H1 (cell line): ENCODE results near the gene KIF22. TPM values are rescaled to one million over a fixed set of nuclear protein-coding genes. Genes with fewer than 3 reads are reported as not detected.
A peak's percentile ranks its signal among the peaks of the same experiment; 100 is the strongest.

Experiments used
- CTCF ChIA-PET: fragments of 300-600 bp; sonication (Branson Sonifier 250); formaldehyde crosslinking; loops from one replicate; lab custom pipeline; 2021; ENCODE audit not compliant: partially characterized antibody; lab: Charles Lee
- POLR2A ChIA-PET: fragments of 300-600 bp; sonication (Branson Sonifier 250); formaldehyde crosslinking; loops from one replicate; lab custom pipeline; 2021; ENCODE audit warnings: inconsistent platforms; ENCODE audit not compliant: partially characterized antibody; lab: Charles Lee
- DNase-seq, 2 experiments: peaks; one replicate each; pipeline versions ENCODE4 v3.0.0 to v3.0.0-alpha.2; 2010 to 2022; ENCODE audit warnings: low spot score in 2 of 2, low read depth in 1 of 2, mixed read lengths in 1 of 2
- FAIRE-seq: peaks from 2 replicates; lab custom pipeline; 2011; peaks lifted over from hg19 to GRCh38; lab: Jason Lieb, UNC
- H2AFZ ChIP-seq: 2 replicates; pipeline ENCODE4 v1.8.1; 2012; ENCODE audit warnings: low read length, inconsistent platforms
- H2AK5ac ChIP-seq: 2 replicates; pipeline ENCODE4 v1.6.1; 2013; ENCODE audit warnings: low read depth, low read length
- H2BK120ac ChIP-seq: replicated peaks from 2 replicates; pipeline ENCODE3; 2013; ENCODE audit warnings: low read depth, low read length, inconsistent platforms
- H2BK12ac ChIP-seq: 2 replicates; pipeline ENCODE4 v1.6.1; 2013; ENCODE audit warnings: low read depth, low read length
- H2BK15ac ChIP-seq: 2 replicates; pipeline ENCODE4 v1.6.1; 2013; ENCODE audit warnings: low read length
- H2BK20ac ChIP-seq: 2 replicates; pipeline ENCODE4 v1.6.1; 2013; ENCODE audit warnings: low read length
- H2BK5ac ChIP-seq: 2 replicates; pipeline ENCODE4 v1.6.1; 2013; ENCODE audit warnings: low read depth, low read length
- H3K14ac ChIP-seq: 2 replicates; pipeline ENCODE4 v1.6.1; 2013; ENCODE audit warnings: inconsistent platforms; ENCODE audit not compliant: insufficient read length
- H3K18ac ChIP-seq: 2 replicates; pipeline ENCODE4 v1.6.1; 2013; ENCODE audit warnings: low read length; ENCODE audit errors: extremely low read depth
- H3K23ac ChIP-seq: 2 replicates; pipeline ENCODE4 v1.6.1; 2013; ENCODE audit warnings: inconsistent platforms; ENCODE audit not compliant: insufficient read length
- H3K23me2 ChIP-seq: 2 replicates; pipeline ENCODE4 v1.6.1; 2013; ENCODE audit warnings: low read depth, low read length
- H3K27ac ChIP-seq: 2 replicates; pipeline ENCODE4 v1.6.1; 2011; ENCODE audit warnings: low read depth, low read length, inconsistent platforms
- H3K27me3 ChIP-seq, 4 experiments: replicated peaks in 1 of 4; 1 replicate in 1 of 4; 2 replicates in 3 of 4; pipeline versions ENCODE4 v1.6.1 to v1.8.1; 2011 to 2013; ENCODE audit warnings: low read length in 3 of 4, mild to moderate bottlenecking in 3 of 4, inconsistent platforms in 2 of 4, mixed read lengths in 2 of 4, moderate library complexity in 1 of 4; ENCODE audit not compliant: control insufficient read depth in 3 of 4, insufficient read depth in 3 of 4; ENCODE audit errors: extremely low read depth in 1 of 4
- H3K36me3 ChIP-seq, 4 experiments: 2 replicates each; pipeline versions ENCODE4 v1.6.1 to v1.8.1; 2011 to 2013; ENCODE audit warnings: mild to moderate bottlenecking in 4 of 4, low read length in 3 of 4, moderate library complexity in 2 of 4, control low read depth in 1 of 4, inconsistent platforms in 1 of 4; ENCODE audit not compliant: insufficient read depth in 4 of 4, control insufficient read depth in 2 of 4
- H3K4ac ChIP-seq: replicated peaks from 2 replicates; pipeline ENCODE3; 2013; ENCODE audit warnings: low read length, low read depth, mixed read lengths, inconsistent platforms; ENCODE audit not compliant: insufficient read length
- H3K4me1 ChIP-seq, 4 experiments: replicated peaks in 1 of 4; 1 replicate in 1 of 4; 2 replicates in 3 of 4; pipeline versions ENCODE4 v1.6.1 to v1.8.1; 2011 to 2013; ENCODE audit warnings: low read length in 3 of 4, inconsistent platforms in 2 of 4, mixed read lengths in 1 of 4; ENCODE audit not compliant: insufficient read depth in 4 of 4, control insufficient read depth in 3 of 4
- H3K4me2 ChIP-seq, 2 experiments: 2 replicates each; pipeline versions ENCODE4 v1.6.1 to v1.8.1; 2011 to 2013; ENCODE audit warnings: low read depth in 2 of 2, low read length in 2 of 2, control low read depth in 1 of 2, inconsistent platforms in 1 of 2, mild to moderate bottlenecking in 1 of 2; ENCODE audit not compliant: insufficient read depth in 1 of 2
- H3K4me3 ChIP-seq, 4 experiments: fragments of 200-600, 300-600 bp in 1 of 4; sonication (generic), shearing (Covaris generic), sonication (Bioruptor Twin) in 1 of 4; 2 replicates each; pipeline versions ENCODE4 v1.5.1 to v1.8.1; 2011 to 2016; ENCODE audit warnings: low read length in 4 of 4, low read depth in 3 of 4, control low read depth in 2 of 4, inconsistent platforms in 2 of 4, mild to moderate bottlenecking in 2 of 4, mixed read lengths in 1 of 4, moderate library complexity in 1 of 4; ENCODE audit not compliant: insufficient read depth in 2 of 4; ENCODE audit errors: extremely low read depth in 1 of 4
- H3K56ac ChIP-seq: replicated peaks from 2 replicates; pipeline ENCODE3; 2013; ENCODE audit warnings: low read depth, mild to moderate bottlenecking, mixed read lengths, low read length, inconsistent platforms; ENCODE audit not compliant: insufficient read length
- H3K79me1 ChIP-seq: 2 replicates; pipeline ENCODE4 v1.6.1; 2013; ENCODE audit warnings: low read depth, low read length, control low read depth
- H3K79me2 ChIP-seq, 2 experiments: 2 replicates each; pipeline versions ENCODE4 v1.6.1 to v1.8.1; 2012 to 2013; ENCODE audit warnings: low read length in 2 of 2, mild to moderate bottlenecking in 2 of 2, inconsistent platforms in 1 of 2; ENCODE audit not compliant: insufficient read depth in 2 of 2, control insufficient read depth in 1 of 2
- H3K9ac ChIP-seq, 4 experiments: replicated peaks in 1 of 4; 1 replicate in 1 of 4; 2 replicates in 3 of 4; pipeline versions ENCODE4 v1.6.1 to v1.8.1; 2011 to 2013; ENCODE audit warnings: low read depth in 3 of 4, low read length in 3 of 4, control low read depth in 2 of 4, mild to moderate bottlenecking in 2 of 4, moderate library complexity in 2 of 4, inconsistent platforms in 1 of 4; ENCODE audit errors: extremely low read depth in 1 of 4
- H3K9me3 ChIP-seq, 2 experiments: 2 replicates each; pipeline versions ENCODE4 v1.6.1 to v1.8.1; 2012 to 2013; ENCODE audit warnings: mild to moderate bottlenecking in 2 of 2, moderate library complexity in 2 of 2, control low read depth in 1 of 2, inconsistent platforms in 1 of 2, low read depth in 1 of 2, low read length in 1 of 2, mixed read lengths in 1 of 2; ENCODE audit not compliant: insufficient read depth in 2 of 2
- H4K20me1 ChIP-seq, 2 experiments: replicated peaks in 1 of 2; 2 replicates each; pipeline versions ENCODE3 to v1.8.1; 2011 to 2013; ENCODE audit warnings: inconsistent platforms in 2 of 2, low read length in 2 of 2, mild to moderate bottlenecking in 1 of 2; ENCODE audit not compliant: insufficient read depth in 2 of 2, control insufficient read depth in 1 of 2
- H4K5ac ChIP-seq: 2 replicates; pipeline ENCODE4 v1.6.1; 2013; ENCODE audit warnings: low read length, low read depth, mixed read lengths, inconsistent platforms; ENCODE audit not compliant: insufficient read length
- H4K8ac ChIP-seq: 2 replicates; pipeline ENCODE4 v1.8.0; 2013; ENCODE audit warnings: mild to moderate bottlenecking, moderate library complexity, low read length, inconsistent platforms; ENCODE audit not compliant: insufficient read depth; ENCODE audit errors: extremely low read depth
- H4K91ac ChIP-seq: replicated peaks from 2 replicates; pipeline ENCODE3; 2013; ENCODE audit warnings: low read length, mixed read lengths, inconsistent platforms; ENCODE audit not compliant: insufficient read length
- MAX ChIP-seq: IDR thresholded peaks from 2 replicates; pipeline ENCODE4 v1.6.1; 2012; ENCODE audit warnings: inconsistent platforms
- RAD21 ChIP-seq, 2 experiments: IDR thresholded peaks in 1 of 2; conservative IDR thresholded peaks in 1 of 2; 2 replicates each; pipeline ENCODE4 v1.6.1; 2011; ENCODE audit warnings: low read depth in 2 of 2, low read length in 2 of 2, improper control_type of control experiment in 1 of 2, inconsistent platforms in 1 of 2, mild to moderate bottlenecking in 1 of 2, moderate library complexity in 1 of 2
- SAP30 ChIP-seq: fragments of 300-600 bp; sonication (generic); IDR thresholded peaks from 2 replicates; pipeline ENCODE4 v1.7.1; 2012; ENCODE audit warnings: low read length, moderate library complexity, mild to moderate bottlenecking, inconsistent platforms; ENCODE audit not compliant: insufficient read depth, insufficient replicate concordance
- SP4 ChIP-seq: IDR thresholded peaks from 2 replicates; pipeline ENCODE4 v1.6.1; 2012; ENCODE audit warnings: low read length, inconsistent platforms
- SUZ12 ChIP-seq: fragments of 200-600 bp; sonication (generic); IDR thresholded peaks from 2 replicates; pipeline ENCODE4 v1.6.1; 2012; ENCODE audit warnings: mild to moderate bottlenecking, inconsistent platforms, low read length, moderate library complexity, mixed read lengths
- TAF7 ChIP-seq: optimal IDR thresholded peaks from 2 replicates; pipeline ENCODE3; 2011; ENCODE audit warnings: low read depth, mild to moderate bottlenecking, inconsistent platforms, low read length, moderate library complexity, borderline replicate concordance
- TCF12 ChIP-seq: IDR thresholded peaks from 2 replicates; pipeline ENCODE4 v1.6.1; 2011; ENCODE audit warnings: low read depth, mild to moderate bottlenecking, low read length
- USF2 ChIP-seq: IDR thresholded peaks from 2 replicates; pipeline ENCODE4 v1.6.1; 2011; ENCODE audit warnings: low read length, improper control_type of control experiment
- ZNF274 ChIP-seq: IDR thresholded peaks from 2 replicates; pipeline ENCODE4 v1.7.0; 2012; ENCODE audit warnings: low read length, borderline replicate concordance; ENCODE audit errors: extremely low read depth
- WGBS, 2 experiments: shearing (Covaris generic) in 1 of 2; methylation state at CpG; one replicate each; pipeline versions ENCODE4 v1.1.6 to v1.1.7; 2013 to 2015; ENCODE audit warnings: low lambda C conversion rate in 2 of 2, mixed read lengths in 2 of 2, inconsistent platforms in 1 of 2, low coverage in 1 of 2, missing lambda C conversion rate in 1 of 2; ENCODE audit not compliant: insufficient replicate concordance in 2 of 2, insufficient coverage in 1 of 2, insufficient read length in 1 of 2; ENCODE audit errors: extremely low coverage in 1 of 2, missing lambda C conversion rate in 1 of 2; 5-methylcytosine and 5-hydroxymethylcytosine counted together
- polyA plus RNA-seq, 7 experiments: library from polyadenylated mRNA; depleted of rRNA in 3 of 7; stranded (reverse) in 5 of 7; unstranded in 2 of 7; fragments of >200 nt in 5 of 7; fragments of 200-250 nt in 2 of 7; gene quantifications; 1 replicate in 5 of 7; 2 replicates in 1 of 7; 4 replicates in 1 of 7; pipeline versions ENCODE4 v1.2.1 to v1.2.3, GENCODE V29; 2011 to 2013; ENCODE audit warnings: missing spikeins in 2 of 7, mixed read lengths in 2 of 7
- total RNA-seq: library from RNA; stranded (reverse); fragmentation: NEBNext Ultra II Directional; extraction: Animal tissue kit (Norgen Biotek cat#: 25700); gene quantifications from 2 replicates; pipeline ENCODE4 v1.2.1, GENCODE V29; 2021

Gene KIF22
- total and polyA plus RNA-seq, 2 of the 8 experiments (the other 6 are each of a cell fraction or from before 2014, with no cell fraction given), result 139 to 142 TPM

- ChIA-PET CTCF (interaction anchor here (0.5 to 2.8 kb wide), 15 partner anchors 11 to 945 kb away, joined by 3 to 15 read pairs (median 4); partner anchors contain the start of genes KIF22, PAGR1 and TLCD3B), POLR2A (interaction anchor here (0.7 to 6.5 kb wide), 19 partner anchors 8 to 261 kb away, joined by 3 to 58 read pairs (median 5); partner anchors contain the start of genes ALDOA, KCTD13, KIF22 and MVP)
- FAIRE-seq, result no peak
- Histone ChIP-seq H3K56ac (peak overlapping the region; percentile 11), H3K4me2 (peak overlapping the region; percentile 69 to 94), H4K20me1 (peaks cover 10 to 21% of the 10 kb centered on the region in 2 experiments), H2BK120ac (no peak overlapping the region), H3K9ac (peak overlapping the region in 3 of 4 experiments; percentile 22 to 82 (median 79); a peak in 6 of 7 replicates), H3K79me1 (no peaks in the 10 kb centered on the region), H3K27ac (peak overlapping the region; percentile 86), H2BK15ac (no peak overlapping the region), H2BK12ac (no peak overlapping the region; the same call in 1 of the 2 replicates), H3K23me2 (peaks cover 13% of the 10 kb centered on the region; the same call in 1 of the 2 replicates), H3K4ac (peak overlapping the region; percentile 92), H2AFZ (no peak overlapping the region), H4K91ac (peak overlapping the region; percentile 98), H3K18ac (peak overlapping the region; percentile 90), H3K4me3 (peak overlapping the region; percentile 54 to 79 (median 72)), H3K14ac (no peak overlapping the region), H2BK20ac (no peak overlapping the region), H2BK5ac (peak overlapping the region; percentile 88), H2AK5ac (0 out of 2 replicates have a peak overlapping the region, but pooled peaks have one; percentile 47), H3K36me3 (peaks cover 27 to 56% (median 36%) of the 10 kb centered on the region in 4 experiments), H3K23ac (no peak overlapping the region), H4K8ac (peak overlapping the region; percentile 77), H3K9me3 (no peaks in the 10 kb centered on the region), H4K5ac (peak overlapping the region; percentile 90), H3K79me2 (peaks cover 7 to 22% of the 10 kb centered on the region in 2 experiments), H3K27me3 (no peaks in the 10 kb centered on the region), H3K4me1 (peaks cover 0 to 28% (median 20%) of the 10 kb centered on the region in 4 experiments; a peak in 6 of 7 replicates)
- WGBS, 2 experiments, result 68% methylated on average over 12 of the region's 26 CpGs; no CpG with 5 or more reads in 1 of the 2 experiments
- no peak for DNase-seq
- no peak for TF ChIP-seq TAF7
- TF ChIP-seq ZNF274, result no peak
- TF ChIP-seq TCF12, result no peak
- no peak for TF ChIP-seq MAX
- no peak for TF ChIP-seq RAD21 (IDR thresholded peaks at IDR 0.05 in 1 of 2, conservative IDR thresholded peaks at IDR 0.05 in 1 of 2; ENCODE audit: low read depth in 2 of 2, low read length in 2 of 2)
- no peak for TF ChIP-seq SP4
- no peak for TF ChIP-seq SUZ12
- TF ChIP-seq SAP30, result no peak
- TF ChIP-seq USF2, result no peak
Observed at GRCh38 chr16:29804455-29805231, 14.1 kb downstream of the KIF22 start.
